CD14-positive monocyte (primary cell): ENCODE measurements around the gene SH3PXD2A. TPM values are rescaled to one million over a fixed set of nuclear protein-coding genes. Genes with fewer than 3 reads are reported as not detected.

Experiments
- DNase-seq, 3 donors: peaks; one replicate each; pipeline ENCODE4 v3.0.0-alpha.2; 2011 to 2022
- H2AFZ ChIP-seq: 2 replicates; pipeline ENCODE4 v1.6.0; 2012; ENCODE audit warnings: mild to moderate bottlenecking, low read depth, low read length, inconsistent platforms; ENCODE audit not compliant: insufficient read depth, poor library complexity, severe bottlenecking
- H3K27ac ChIP-seq, 2 donors: 1 replicate in 1 of 2; 2 replicates in 1 of 2; pipeline ENCODE4 v1.5.1; 2012 to 2013; ENCODE audit warnings: low read length in 2 of 2, control low read depth in 1 of 2, inconsistent platforms in 1 of 2, low read depth in 1 of 2, mild to moderate bottlenecking in 1 of 2
- H3K27me3 ChIP-seq, 2 donors: one replicate each; pipeline versions ENCODE4 v1.6.0 to v1.6.1; 2011 to 2013; ENCODE audit warnings: low read length in 2 of 2; ENCODE audit not compliant: control insufficient read depth in 2 of 2, insufficient read depth in 2 of 2
- H3K36me3 ChIP-seq, 2 donors: replicated peaks in 1 of 2; 1 replicate in 1 of 2; 2 replicates in 1 of 2; pipeline versions ENCODE4 v1.5.1 to v1.6.1; 2012 to 2013; ENCODE audit warnings: low read length in 2 of 2, control low read depth in 1 of 2, inconsistent platforms in 1 of 2, mild to moderate bottlenecking in 1 of 2; ENCODE audit not compliant: insufficient read depth in 2 of 2, control insufficient read depth in 1 of 2
- H3K4me1 ChIP-seq, 2 donors: 1 replicate in 1 of 2; 2 replicates in 1 of 2; pipeline versions ENCODE4 v1.5.1 to v1.6.1; 2012 to 2013; ENCODE audit warnings: low read length in 2 of 2, control low read depth in 1 of 2, inconsistent platforms in 1 of 2, mild to moderate bottlenecking in 1 of 2, moderate library complexity in 1 of 2; ENCODE audit not compliant: insufficient read depth in 2 of 2, control insufficient read depth in 1 of 2
- H3K4me2 ChIP-seq: replicated peaks from 2 replicates; pipeline ENCODE3; 2012; ENCODE audit warnings: low read length, moderate library complexity, mild to moderate bottlenecking; ENCODE audit not compliant: poor library complexity, severe bottlenecking; ENCODE audit errors: extremely low read depth
- H3K4me3 ChIP-seq, 3 experiments: fragments of 200-600 bp in 1 of 3; sonication (generic) in 1 of 3; replicated peaks in 1 of 3; 1 replicate in 2 of 3; 2 replicates in 1 of 3; pipeline ENCODE4 v1.5.1; 2011 to 2013; ENCODE audit warnings: low read length in 3 of 3, mild to moderate bottlenecking in 3 of 3, control low read depth in 2 of 3, low read depth in 2 of 3, inconsistent platforms in 1 of 3, moderate library complexity in 1 of 3
- H3K79me2 ChIP-seq: 2 replicates; pipeline ENCODE4 v1.6.0; 2012; ENCODE audit warnings: mild to moderate bottlenecking, control low read depth, inconsistent platforms, low read length, moderate library complexity; ENCODE audit not compliant: insufficient read depth
- H3K9ac ChIP-seq: 2 replicates; pipeline ENCODE4 v1.6.0; 2017; ENCODE audit warnings: low read length, mild to moderate bottlenecking; ENCODE audit not compliant: insufficient read depth, poor library complexity, severe bottlenecking
- H3K9me3 ChIP-seq, 2 donors: replicated peaks in 1 of 2; 1 replicate in 1 of 2; 2 replicates in 1 of 2; pipeline versions ENCODE4 v1.5.1 to v1.6.1; 2012 to 2013; ENCODE audit warnings: low read length in 2 of 2, control low read depth in 1 of 2; ENCODE audit not compliant: control insufficient read depth in 1 of 2, insufficient read depth in 1 of 2
- H4K20me1 ChIP-seq: 2 replicates; pipeline ENCODE4 v1.6.0; 2012; ENCODE audit warnings: mild to moderate bottlenecking, low read length, control low read depth, moderate library complexity; ENCODE audit not compliant: insufficient read depth
- H3K27ac Mint-ChIP-seq, 7 donors: one replicate each; pipeline ENCODE4 v1.8.0; 2020; ENCODE audit warnings: mild to moderate bottlenecking in 7 of 7, mixed read lengths in 7 of 7, moderate library complexity in 6 of 7, inconsistent platforms in 2 of 7
- H3K27me3 Mint-ChIP-seq, 3 donors: one replicate each; pipeline ENCODE4 v1.8.0; 2021 to 2022; ENCODE audit warnings: low read depth in 3 of 3, mild to moderate bottlenecking in 3 of 3, mixed read lengths in 3 of 3, moderate library complexity in 3 of 3, inconsistent platforms in 1 of 3
- H3K36me3 Mint-ChIP-seq, 2 donors: one replicate each; pipeline ENCODE4 v1.8.0; 2020; ENCODE audit warnings: mixed read lengths in 2 of 2, inconsistent platforms in 1 of 2, mild to moderate bottlenecking in 1 of 2
- H3K4me1 Mint-ChIP-seq: one replicate; pipeline ENCODE4 v1.8.0; 2020; ENCODE audit warnings: mild to moderate bottlenecking, mixed read lengths
- H3K4me3 Mint-ChIP-seq, 2 donors: one replicate each; pipeline ENCODE4 v1.8.0; 2020; ENCODE audit warnings: mild to moderate bottlenecking in 2 of 2, mixed read lengths in 2 of 2, moderate library complexity in 1 of 2
- H3K9me3 Mint-ChIP-seq, 7 donors: one replicate each; pipeline ENCODE4 v1.8.0; 2020 to 2022; ENCODE audit warnings: mixed read lengths in 7 of 7, mild to moderate bottlenecking in 6 of 7, moderate library complexity in 6 of 7, inconsistent platforms in 2 of 7
- CTCF ChIP-seq: fragments of 200-600 bp; IDR thresholded peaks from one replicate; pipeline ENCODE4 v1.8.0; 2022; ENCODE audit warnings: antibody characterized with exemption, mild to moderate bottlenecking
- WGBS: methylation state at CpG from one replicate; pipeline ENCODE4 v1.1.5; 2013; ENCODE audit warnings: missing lambda C conversion rate; ENCODE audit not compliant: insufficient coverage; 5-methylcytosine and 5-hydroxymethylcytosine counted together
- intact Hi-C, 2 donors: fragments of 100-400 bp; cut with micrococcal nuclease; formaldehyde crosslinking; loops; one replicate each; pipeline versions ENCODE4 v1.15.0 to v1.15.1; 2023
- polyA plus RNA-seq, 3 donors: library from polyadenylated mRNA; depleted of rRNA in 1 of 3; unstranded in 2 of 3; stranded (reverse) in 1 of 3; fragments of 300-500 nt in 2 of 3; fragments of >200 nt in 1 of 3; fragmentation: Illumina TruSeq in 2 of 3; gene quantifications; 1 replicate in 2 of 3; 2 replicates in 1 of 3; pipeline ENCODE4 v1.2.3, GENCODE V29; 2012 to 2021

Gene SH3PXD2A
- polyA plus RNA-seq, 3 donors, result 0.01 to 0.76 (median 0.05) TPM

- peak overlapping the region in 1 of 7 donors; percentile 15 for H3K27ac Mint-ChIP-seq
- intact Hi-C loops, result no loop called here
- WGBS, result 83% methylated on average over 19 of the region's 20 CpGs
- peaks cover 0 to 14% (median 9%) of the 10 kb centered on the region in 7 donors for H3K9me3 Mint-ChIP-seq
- Histone ChIP-seq H3K4me2 (no peak overlapping the region), H3K4me1 (no peaks in the 10 kb centered on the region), H3K79me2 (no peaks in the 10 kb centered on the region), H3K27ac (no peak overlapping the region), H3K9me3 (peaks cover 0 to 8% of the 10 kb centered on the region in 2 donors), H3K27me3 (no peaks in the 10 kb centered on the region), H3K4me3 (no peak overlapping the region), H3K9ac (no peak overlapping the region), H4K20me1 (no peaks in the 10 kb centered on the region), H3K36me3 (no peaks in the 10 kb centered on the region), H2AFZ (no peak overlapping the region)
- no peaks in the 10 kb centered on the region for H3K4me1 Mint-ChIP-seq
- TF ChIP-seq CTCF, result no peak
- DNase-seq, result no peak
- H3K36me3 Mint-ChIP-seq, result no peaks in the 10 kb centered on the region
- H3K27me3 Mint-ChIP-seq, result peaks cover 0 to 3% (median 1%) of the 10 kb centered on the region in 3 donors
- H3K4me3 Mint-ChIP-seq, result no peak overlapping the region
Observed at GRCh38 chr10:103835096-103836050, 20.0 kb downstream of the SH3PXD2A start.

GRCh38 chr10:103834436-103835095, 20.8 kb downstream of the SH3PXD2A start:
- peaks cover 0 to 14% (median 9%) of the 10 kb centered on the region in 7 donors for H3K9me3 Mint-ChIP-seq
- H2AFZ ChIP-seq, result no peak overlapping the region
- H3K4me2 ChIP-seq, result no peak overlapping the region
- TF ChIP-seq CTCF, result no peak
- H3K27ac Mint-ChIP-seq, result no peak overlapping the region
- H3K27ac ChIP-seq, result no peak overlapping the region
- no peaks in the 10 kb centered on the region for H4K20me1 ChIP-seq
- no peak overlapping the region for H3K9ac ChIP-seq
- H3K4me3 ChIP-seq, result no peak overlapping the region
- peaks cover 0 to 3% (median 1%) of the 10 kb centered on the region in 3 donors for H3K27me3 Mint-ChIP-seq
- H3K4me3 Mint-ChIP-seq, result no peak overlapping the region
- H3K4me1 Mint-ChIP-seq, result no peaks in the 10 kb centered on the region
- H3K36me3 ChIP-seq, result no peaks in the 10 kb centered on the region
- no peak for DNase-seq
- H3K9me3 ChIP-seq, result peaks cover 0 to 8% of the 10 kb centered on the region in 2 donors
- no peaks in the 10 kb centered on the region for H3K27me3 ChIP-seq
- WGBS, result 50% methylated on average over 2 of the region's 5 CpGs
- intact Hi-C loops, result no loop called here
- H3K79me2 ChIP-seq, result no peaks in the 10 kb centered on the region
- H3K36me3 Mint-ChIP-seq, result no peaks in the 10 kb centered on the region
- H3K4me1 ChIP-seq, result no peaks in the 10 kb centered on the region
